GM19328 (cell line): Measurements from ENCODE around the gene HTR4.

ENCODE experiments used
- ATAC-seq: cut with Tn5 transposase; IDR thresholded peaks from one replicate; pipeline ENCODE4 v1.9.1; 2021; ENCODE audit warnings: mild to moderate bottlenecking, moderate library complexity; ENCODE audit not compliant: unreplicated experiment

HTR4 gene

DNA sequence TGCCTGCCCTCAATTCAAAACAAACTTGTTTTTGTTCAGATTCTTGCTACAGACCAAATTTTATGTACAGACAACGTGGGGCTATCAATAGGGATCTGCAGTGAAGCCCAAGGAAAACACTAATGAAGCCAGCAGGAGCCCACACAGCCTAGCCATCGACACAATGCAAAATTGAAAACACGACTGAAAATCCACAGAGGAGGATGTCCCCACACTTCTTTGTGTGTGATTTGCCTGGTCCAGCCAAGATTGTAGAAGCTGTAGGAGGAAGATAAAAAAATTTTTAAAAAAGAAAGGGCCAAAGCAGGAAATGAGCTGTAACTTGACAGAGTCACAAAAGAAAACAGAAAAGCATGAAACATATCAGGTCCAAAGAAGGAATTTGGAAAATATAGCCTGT, 34.8 kb downstream of the HTR4 start:
- no peak for ATAC-seq

DNA sequence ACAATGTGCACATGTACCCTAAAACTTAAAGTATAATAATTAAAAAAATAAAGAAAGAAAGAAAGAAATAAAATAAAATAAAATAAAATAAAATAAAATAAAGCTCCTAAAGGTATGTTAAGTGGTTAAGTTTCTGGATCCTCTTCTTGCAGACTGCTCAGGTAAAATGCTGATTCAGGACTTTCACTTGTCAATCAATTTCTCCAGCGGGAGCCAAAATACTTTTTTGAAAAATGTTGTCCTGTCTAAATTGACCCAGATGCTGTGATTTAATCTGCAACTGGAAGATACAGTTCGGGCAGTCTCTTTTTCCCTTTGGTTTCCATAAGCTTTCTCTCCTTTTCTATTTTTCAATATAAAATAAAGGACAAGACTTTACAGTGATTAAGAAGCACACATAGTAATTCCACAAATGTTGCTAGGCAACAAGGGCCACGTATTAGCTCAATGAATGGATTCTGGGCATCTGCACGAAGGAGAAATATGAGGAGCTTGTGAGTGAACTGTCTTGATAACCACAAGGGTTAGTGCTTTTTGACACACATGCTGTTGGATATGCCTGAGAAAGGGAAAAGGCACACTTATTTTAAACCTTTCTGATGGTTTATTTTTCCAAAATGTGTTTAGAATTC, 38.6 kb downstream of the HTR4 start:
- no peak for ATAC-seq

DNA sequence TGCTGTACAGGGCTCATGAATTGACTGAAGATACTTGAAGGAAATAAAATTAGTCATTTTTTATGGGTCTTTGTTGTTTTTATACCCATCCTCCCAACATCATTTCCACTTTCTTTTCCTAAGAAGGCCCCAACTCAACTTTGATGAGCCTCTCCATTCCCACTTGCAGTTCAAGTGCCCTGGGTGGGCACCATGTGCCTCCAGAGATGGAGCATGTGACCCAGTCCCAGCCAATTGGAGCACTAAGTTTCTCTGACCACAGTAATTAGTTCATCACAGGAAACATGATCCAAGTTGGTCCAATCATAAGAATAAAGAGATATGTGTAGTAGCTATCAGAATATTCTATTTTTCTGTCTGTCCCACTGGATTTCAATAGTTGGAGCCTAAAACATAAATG, 46.9 kb downstream of the HTR4 start:
- no peak for ATAC-seq

GRCh38 chr5:148606296-148606695, 48.0 kb downstream of the HTR4 start:
- ATAC-seq = no peak

DNA sequence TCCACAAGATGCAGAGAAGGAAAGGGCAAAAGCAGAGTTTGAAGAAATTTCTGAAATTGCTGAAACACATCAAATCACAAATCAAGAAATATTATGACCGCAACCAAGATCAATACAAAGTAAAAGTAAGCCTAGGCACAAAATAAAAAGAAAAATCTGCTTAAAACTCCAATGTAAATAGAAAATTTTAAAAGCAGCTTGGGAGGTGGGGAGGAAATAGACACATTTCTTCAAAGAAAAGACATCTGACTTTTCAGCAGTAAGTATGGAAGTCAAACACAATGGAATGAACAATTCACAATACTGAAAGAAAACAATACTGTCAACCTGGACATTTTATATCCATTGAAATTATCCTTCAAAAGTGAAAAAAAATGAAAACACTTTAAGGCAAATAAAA, 55.1 kb downstream of the HTR4 start:
- ATAC-seq = no peak

GRCh38 chr5:148595697-148596096, 58.6 kb downstream of the HTR4 start:
- ATAC-seq = no peak

DNA sequence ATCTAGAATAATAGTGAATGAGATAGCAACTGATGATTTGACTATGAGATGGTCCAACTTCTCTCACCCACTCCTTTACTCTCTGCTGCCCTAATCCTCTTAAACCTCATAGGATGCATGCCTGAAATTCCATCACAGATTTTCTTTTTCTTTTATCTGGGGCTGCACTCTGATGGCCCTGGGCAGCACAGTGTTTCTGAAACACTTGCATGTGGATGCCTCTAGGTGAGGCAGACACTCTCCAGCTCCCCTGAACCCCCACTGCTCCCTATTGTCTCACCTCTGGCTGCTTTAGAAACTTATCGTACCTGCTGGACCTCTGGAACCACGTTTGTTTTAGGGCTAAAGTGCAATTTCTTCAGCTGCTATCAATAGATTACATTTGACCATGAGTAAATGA, 67.5 kb downstream of the HTR4 start:
- ATAC-seq = no peak

DNA sequence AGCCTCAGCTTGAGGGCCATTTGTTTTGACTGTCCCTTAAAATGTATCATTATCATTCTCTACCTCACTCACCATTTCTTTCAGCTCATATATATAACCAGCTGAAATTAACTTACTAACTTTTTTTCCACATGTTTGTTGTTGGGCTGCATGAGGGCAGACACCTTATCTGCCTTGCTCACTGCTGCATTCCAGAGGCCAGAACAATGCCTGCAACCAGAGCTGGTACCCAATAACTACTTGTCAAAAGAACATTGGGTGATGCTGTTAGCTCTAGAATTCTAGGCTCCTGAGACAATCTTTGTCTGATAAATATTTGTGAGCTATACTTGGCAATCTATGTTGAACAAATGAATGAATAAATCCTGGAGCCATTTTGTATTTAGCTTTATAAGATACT, 68.3 kb downstream of the HTR4 start:
- ATAC-seq = no peak

DNA sequence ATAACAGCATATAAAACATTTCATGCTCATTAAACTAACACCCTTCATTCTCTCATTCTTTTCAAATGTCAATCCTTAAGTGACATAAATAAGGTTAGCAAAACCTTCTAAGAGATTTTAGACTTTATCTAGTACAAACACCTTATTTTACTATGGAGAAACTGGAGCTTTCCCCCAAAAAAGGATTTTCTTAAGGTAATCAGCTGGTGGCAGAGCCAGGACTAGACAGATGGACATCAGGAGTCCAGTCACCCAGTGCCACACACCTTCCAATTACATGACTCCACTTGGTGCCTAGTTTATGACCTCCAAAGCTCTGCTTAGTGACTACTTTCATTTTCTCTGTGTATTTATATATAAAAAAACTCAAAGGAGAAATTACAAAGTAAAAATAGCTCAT, 70.2 kb downstream of the HTR4 start:
- ATAC-seq = no peak

DNA sequence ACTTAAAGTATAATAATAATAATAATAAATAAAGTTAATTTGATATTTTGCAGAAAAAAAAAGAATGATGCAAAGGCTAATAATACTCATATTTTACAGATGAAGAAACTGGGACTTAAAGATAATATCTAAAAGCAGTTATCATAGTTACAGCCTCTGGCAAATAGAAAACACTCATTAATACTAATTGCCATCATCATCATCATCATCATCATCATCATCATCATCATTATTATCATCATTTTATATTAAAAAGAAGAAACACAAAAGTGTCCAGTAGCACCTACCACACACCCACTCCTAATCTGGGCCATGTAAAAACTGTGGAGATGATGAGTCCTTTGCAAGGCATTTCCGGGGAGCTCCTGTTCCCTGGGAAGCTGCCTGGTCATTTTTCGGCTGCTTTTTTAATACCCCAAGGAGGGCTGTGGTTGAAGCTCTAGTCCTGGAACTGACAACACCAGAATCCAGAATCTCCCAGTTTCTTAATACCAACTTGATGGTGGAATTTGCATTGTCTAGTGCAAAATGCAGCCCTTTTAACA, 70.8 kb downstream of the HTR4 start:
- ATAC-seq = no peak

- ATAC-seq = no peak
These were observed 80.2 kb downstream of the HTR4 start for GRCh38 chr5:148574167-148574566.

GRCh38 chr5:148573374-148573773, 81.0 kb downstream of the HTR4 start:
- ATAC-seq = no peak

GRCh38 chr5:148569948-148570347, 84.4 kb downstream of the HTR4 start:
- no peak for ATAC-seq

- ATAC-seq = no peak
These were observed 89.2 kb downstream of the HTR4 start for GRCh38 chr5:148565148-148565547.

- ATAC-seq = no peak
These were observed 91.3 kb downstream of the HTR4 start for GRCh38 chr5:148563021-148563420.

DNA sequence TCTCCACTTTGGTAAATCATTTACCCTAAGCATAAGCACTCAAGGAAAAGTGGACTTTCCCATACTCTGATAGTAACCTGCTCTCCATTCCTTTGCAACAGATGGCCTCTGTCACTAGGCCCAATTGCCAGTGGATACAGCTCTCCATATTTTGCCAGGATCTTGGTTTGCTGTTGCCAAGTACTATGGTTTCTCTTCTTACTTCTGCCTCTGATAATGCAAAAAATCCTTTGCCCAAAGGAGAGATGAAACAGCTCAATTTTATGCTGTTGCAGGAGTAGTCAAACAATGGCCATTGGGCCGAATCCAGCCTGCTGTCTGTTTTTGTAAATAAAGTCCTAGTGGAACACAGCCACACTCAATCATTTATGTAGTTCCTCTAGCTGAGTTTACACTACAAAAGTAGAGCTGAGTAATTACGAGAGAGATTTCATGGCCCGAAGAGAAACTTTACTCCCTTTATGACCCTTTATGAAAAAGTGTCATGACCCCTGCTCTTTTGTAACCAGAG, 92.5 kb downstream of the HTR4 start:
- ATAC-seq = no peak

GRCh38 chr5:148559461-148559860, 94.9 kb downstream of the HTR4 start:
- ATAC-seq = no peak

DNA sequence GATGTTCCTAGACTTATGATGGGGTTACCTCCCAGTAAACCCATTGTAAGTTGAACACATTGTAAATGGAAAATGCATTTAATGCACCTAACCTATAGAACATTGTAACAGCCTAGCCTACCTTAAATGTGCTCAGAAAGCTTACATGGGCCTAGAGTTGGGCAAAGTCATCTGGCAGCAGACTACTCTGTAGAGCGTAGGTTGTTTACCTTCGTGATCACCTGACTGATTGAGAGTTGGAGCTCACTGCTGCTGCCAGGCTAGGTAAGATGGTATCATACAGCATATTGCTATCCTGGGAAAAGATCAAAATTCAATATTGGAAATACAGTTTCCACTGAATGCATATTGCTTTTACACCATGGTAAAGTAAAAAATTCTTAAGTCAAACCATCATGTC, 95.4 kb downstream of the HTR4 start:
- ATAC-seq = no peak

DNA sequence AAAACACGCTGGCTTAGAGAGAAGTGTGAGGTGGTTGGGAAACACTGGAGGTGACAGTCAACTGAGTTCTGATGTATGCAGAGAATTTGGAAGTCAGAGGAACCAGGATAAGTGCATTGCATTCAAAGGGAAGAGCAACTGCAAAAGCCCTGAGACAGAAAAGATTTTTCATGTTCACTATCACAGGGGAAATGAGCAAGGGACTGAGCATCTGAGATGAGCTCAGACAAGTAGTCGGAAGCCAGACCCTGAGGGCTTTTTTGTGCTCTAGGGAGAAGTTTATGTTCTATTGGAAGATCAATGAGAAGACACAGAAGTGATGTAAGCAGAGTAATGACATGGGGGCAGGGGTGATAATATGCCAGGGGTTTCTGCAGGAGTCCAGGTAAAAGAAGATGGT, 97.5 kb downstream of the HTR4 start:
- ATAC-seq = no peak

DNA sequence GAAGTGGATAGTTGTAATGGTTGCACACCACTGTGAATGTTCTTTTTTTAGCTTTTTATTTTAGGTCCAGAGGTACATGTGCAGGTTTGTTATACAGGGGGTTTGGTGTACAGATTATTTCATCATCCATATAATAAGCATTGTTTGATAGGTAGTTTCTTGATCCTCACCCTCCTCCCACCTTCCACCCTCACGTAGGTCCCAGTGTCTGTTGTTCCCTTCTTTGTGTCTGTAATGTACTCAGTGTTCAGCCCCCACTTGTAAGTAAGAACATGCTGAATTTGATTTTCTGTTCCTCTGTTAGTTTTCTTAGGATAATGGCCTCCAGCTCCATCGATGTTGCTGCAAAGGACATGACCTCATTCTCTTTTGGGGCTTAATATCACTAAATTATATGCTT, 99.7 kb downstream of the HTR4 start:
- ATAC-seq = no peak

- no peak for ATAC-seq
These were observed 110.6 kb downstream of the HTR4 start for GRCh38 chr5:148543727-148544126.

GRCh38 chr5:148542812-148543211, 111.5 kb downstream of the HTR4 start:
- no peak for ATAC-seq
